AG09319 (cell line): ENCODE results near the gene CACNB2.

Experiments used
- DNase-seq: peaks from one replicate; pipeline ENCODE4 v3.0.0-alpha.2; 2010; ENCODE audit warnings: low read depth; ENCODE audit errors: extremely low read depth
- TF ChIP-seq, protein P1 (sequence below): IDR thresholded peaks from 2 replicates; pipeline ENCODE4 v1.5.1; 2011; ENCODE audit warnings: low read depth, mild to moderate bottlenecking, inconsistent platforms, low read length, moderate library complexity

CACNB2 gene

DNA sequence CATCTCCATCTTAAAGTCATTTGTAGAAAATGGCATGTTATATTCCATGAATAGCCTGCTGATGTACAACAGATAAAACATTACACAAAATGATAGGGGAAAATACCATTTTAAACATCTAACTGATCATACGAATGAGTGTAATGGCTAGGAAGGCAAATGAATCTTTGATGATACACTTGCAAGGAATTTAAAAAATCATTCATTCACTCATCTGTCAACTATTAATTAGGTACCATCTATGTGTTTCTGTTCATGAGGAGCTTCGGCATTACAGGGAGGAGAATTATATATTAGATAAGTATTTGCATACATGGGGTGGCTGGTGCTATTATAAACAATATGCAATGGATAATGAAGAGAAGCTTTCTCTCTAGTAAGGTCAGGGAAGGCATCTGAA lies 183.7 kb downstream of the CACNB2 start:
- TF ChIP-seq, protein P1, sequence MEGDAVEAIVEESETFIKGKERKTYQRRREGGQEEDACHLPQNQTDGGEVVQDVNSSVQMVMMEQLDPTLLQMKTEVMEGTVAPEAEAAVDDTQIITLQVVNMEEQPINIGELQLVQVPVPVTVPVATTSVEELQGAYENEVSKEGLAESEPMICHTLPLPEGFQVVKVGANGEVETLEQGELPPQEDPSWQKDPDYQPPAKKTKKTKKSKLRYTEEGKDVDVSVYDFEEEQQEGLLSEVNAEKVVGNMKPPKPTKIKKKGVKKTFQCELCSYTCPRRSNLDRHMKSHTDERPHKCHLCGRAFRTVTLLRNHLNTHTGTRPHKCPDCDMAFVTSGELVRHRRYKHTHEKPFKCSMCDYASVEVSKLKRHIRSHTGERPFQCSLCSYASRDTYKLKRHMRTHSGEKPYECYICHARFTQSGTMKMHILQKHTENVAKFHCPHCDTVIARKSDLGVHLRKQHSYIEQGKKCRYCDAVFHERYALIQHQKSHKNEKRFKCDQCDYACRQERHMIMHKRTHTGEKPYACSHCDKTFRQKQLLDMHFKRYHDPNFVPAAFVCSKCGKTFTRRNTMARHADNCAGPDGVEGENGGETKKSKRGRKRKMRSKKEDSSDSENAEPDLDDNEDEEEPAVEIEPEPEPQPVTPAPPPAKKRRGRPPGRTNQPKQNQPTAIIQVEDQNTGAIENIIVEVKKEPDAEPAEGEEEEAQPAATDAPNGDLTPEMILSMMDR: no peak
- DNase-seq: no peak

DNA sequence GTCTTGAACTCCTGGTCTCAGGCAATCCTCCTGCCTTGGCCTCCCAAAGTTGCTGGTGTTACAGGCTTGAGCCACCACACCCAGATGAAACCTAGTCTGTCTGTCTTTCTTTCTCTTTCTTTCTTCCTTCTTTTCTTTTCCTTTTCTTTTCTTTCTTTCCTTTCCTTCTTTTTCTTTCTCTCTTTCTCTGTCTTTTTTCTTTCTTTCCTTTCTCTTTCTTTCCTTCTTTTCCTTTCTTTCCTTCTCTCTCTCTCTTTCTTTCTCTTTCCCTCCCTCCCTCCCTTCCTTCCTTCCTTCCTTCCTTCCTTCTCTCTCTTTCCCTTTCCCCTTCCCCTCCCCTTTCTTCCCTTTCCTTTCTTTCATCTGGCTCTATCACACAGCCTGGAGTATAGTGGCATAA lies 185.2 kb downstream of the CACNB2 start:
- TF ChIP-seq, protein P1: no peak
- no peak for DNase-seq

DNA sequence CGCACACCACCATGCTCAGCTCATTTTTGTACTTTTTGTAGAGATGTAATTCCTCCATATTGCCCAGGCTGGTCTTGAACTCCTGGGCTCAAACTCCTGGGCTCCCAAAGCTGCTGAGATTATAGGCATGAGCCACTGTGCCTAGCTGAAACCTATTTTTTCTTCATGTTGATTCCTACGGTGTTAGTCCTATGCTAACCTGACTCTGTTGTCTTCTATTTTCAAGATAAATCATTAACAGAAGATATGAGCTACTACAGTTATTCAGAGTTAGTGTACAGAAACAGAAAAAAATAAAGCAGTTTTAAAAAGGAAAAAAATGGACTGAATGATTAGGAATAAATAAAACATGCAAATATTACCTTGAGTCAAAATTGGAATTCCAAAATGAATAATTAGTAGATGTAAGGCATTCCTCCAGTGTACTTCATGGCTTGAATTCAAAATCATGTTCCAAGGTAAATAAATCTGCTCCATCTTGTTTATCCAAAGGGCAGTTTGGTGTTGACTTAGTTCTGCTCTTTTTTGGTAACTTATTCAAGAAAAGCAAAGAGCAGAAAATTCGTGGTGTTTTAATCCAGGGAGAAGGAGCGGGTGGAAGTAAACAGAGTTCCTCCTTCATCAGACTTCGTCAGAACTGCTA lies 185.8 kb downstream of the CACNB2 start:
- TF ChIP-seq, protein P1: no peak
- no peak for DNase-seq

DNA sequence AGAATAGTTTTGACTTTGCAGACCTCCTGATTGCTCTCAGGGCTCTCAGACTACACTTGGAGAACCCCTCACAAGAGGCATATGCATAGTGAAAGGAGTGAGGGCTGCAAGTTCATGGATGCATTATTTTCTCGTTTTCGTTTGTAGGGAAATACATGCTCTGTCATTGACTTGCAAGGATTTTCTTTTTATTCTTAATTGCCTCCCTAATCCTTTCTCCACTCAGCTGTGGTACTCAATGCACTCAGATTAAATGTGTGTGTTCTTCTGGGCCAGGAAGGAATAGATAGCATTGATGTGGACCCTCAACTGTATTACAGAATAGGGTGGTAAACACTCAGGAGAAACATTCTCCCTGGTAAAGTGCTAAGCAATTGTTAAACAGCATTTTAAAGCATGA lies 188.7 kb downstream of the CACNB2 start:
- no peak for DNase-seq
- TF ChIP-seq, protein P1: no peak

DNA sequence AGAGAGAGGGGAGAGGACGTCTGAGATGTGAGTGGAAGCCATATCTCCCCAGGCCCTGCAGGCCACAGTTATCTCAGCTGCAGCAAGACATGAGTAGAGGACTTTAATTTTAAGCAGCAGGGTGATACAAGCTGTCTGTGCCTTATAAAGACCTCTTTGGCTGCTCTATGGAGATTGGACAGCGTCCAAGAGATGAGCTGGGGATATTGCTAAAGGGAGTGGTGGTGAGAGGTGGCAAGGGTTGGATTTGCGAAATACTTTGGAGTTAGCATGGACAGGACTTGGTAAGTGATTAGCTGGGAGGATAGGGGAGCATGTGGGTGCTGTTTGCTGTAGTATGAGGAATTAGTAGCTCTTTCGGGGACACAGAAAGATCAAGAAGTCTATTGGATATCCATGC lies 191.8 kb downstream of the CACNB2 start:
- DNase-seq: no peak
- TF ChIP-seq, protein P1: no peak

DNA sequence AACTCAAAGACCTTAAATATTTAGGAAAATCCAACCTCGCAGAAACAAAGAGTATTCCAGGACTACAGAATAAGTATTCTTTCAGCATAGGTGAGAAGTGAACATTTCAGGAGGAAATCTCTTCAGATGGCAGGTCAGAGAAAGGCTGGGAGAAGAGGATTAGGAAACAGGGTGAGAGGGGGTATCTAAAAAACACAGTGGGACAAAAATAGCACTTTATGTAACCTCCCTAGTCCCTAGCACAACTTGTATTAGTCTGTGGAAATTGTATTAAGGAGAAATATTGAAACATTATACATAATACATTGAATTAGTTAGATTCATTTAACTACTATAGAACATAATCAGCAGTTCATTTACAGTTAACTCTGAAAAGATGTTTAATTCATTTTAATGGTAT lies 192.3 kb downstream of the CACNB2 start:
- DNase-seq: no peak
- TF ChIP-seq, protein P1: no peak

DNA sequence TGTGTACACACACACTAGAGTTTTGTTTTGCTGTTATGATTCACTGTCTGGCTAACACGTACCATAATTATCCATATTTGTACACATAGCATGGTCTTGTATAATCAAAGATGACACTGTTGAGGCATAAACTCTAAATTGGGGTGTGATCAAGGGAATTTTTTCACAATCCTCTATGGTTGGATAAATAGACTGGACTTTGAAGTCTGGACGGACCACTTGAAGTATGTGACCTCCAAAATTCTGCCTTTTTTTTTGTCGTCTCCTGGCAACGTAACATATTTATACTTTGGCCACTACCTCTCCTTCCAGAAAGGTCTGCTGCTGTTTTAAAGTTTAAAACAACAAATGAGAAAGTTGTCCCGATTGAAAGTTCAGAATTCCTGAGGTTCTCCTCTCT lies 193.4 kb downstream of the CACNB2 start:
- peak; percentile 41 for DNase-seq
- TF ChIP-seq, protein P1: no peak
